Naive thymus-derived CD4-positive, alpha-beta T cell (primary cell): ENCODE results near the gene CCDC122. TPM values are rescaled to one million over a fixed set of nuclear protein-coding genes. Genes with fewer than 3 reads are reported as not detected.

Source experiments
- ATAC-seq: fragments of 150-1000 bp; cut with Tn5 transposase; 2 replicates; pipeline ENCODE4 v1.10.0; 2021; ENCODE audit warnings: mild to moderate bottlenecking, moderate library complexity
- CTCF ChIA-PET: fragments of 350-600 bp; sonication (Branson Sonifier 250); formaldehyde crosslinking; loops from one replicate; lab custom pipeline; 2021; ENCODE audit warnings: antibody characterized with exemption; lab: Charles Lee
- POLR2A ChIA-PET: fragments of 350-600 bp; sonication (Branson Sonifier 250); formaldehyde crosslinking; loops from one replicate; lab custom pipeline; 2021; ENCODE audit warnings: antibody characterized with exemption, inconsistent platforms; lab: Charles Lee
- DNase-seq, 9 donors: peaks; one replicate each; pipeline versions ENCODE4 v3.0.0 to v3.0.0-alpha.2; 2020 to 2022; ENCODE audit warnings: mixed read lengths in 1 of 9
- H3K27ac ChIP-seq: one replicate; pipeline ENCODE4 v1.7.0; 2013; ENCODE audit warnings: mild to moderate bottlenecking, low read depth, low read length, moderate library complexity
- H3K27me3 ChIP-seq, 2 donors: one replicate each; pipeline ENCODE4 v1.7.0; 2013; ENCODE audit warnings: low read length in 2 of 2, mild to moderate bottlenecking in 2 of 2, moderate library complexity in 2 of 2; ENCODE audit not compliant: control insufficient read depth in 2 of 2, insufficient read depth in 2 of 2
- H3K36me3 ChIP-seq, 3 experiments: 1 replicate in 2 of 3; 2 replicates in 1 of 3; pipeline ENCODE4 v1.7.0; 2013; ENCODE audit warnings: low read length in 3 of 3, mild to moderate bottlenecking in 3 of 3, moderate library complexity in 1 of 3; ENCODE audit not compliant: insufficient read depth in 3 of 3, control insufficient read depth in 2 of 3
- H3K4me1 ChIP-seq, 2 donors: one replicate each; pipeline ENCODE4 v1.7.0; 2013; ENCODE audit warnings: low read length in 2 of 2, mild to moderate bottlenecking in 2 of 2, moderate library complexity in 1 of 2; ENCODE audit not compliant: control insufficient read depth in 2 of 2, insufficient read depth in 2 of 2
- H3K4me3 ChIP-seq: 2 replicates; pipeline ENCODE4 v1.7.0; 2013; ENCODE audit warnings: mild to moderate bottlenecking, low read length
- H3K9me3 ChIP-seq, 3 experiments: 1 replicate in 2 of 3; 2 replicates in 1 of 3; pipeline ENCODE4 v1.7.0; 2013; ENCODE audit warnings: low read length in 3 of 3; ENCODE audit not compliant: control insufficient read depth in 2 of 3
- H3K27ac Mint-ChIP-seq, 9 donors: one replicate each; pipeline ENCODE4 v1.8.0; 2020 to 2022; ENCODE audit warnings: mixed read lengths in 9 of 9, mild to moderate bottlenecking in 8 of 9, moderate library complexity in 5 of 9, inconsistent platforms in 2 of 9
- H3K27me3 Mint-ChIP-seq, 5 donors: one replicate each; pipeline ENCODE4 v1.8.0; 2021 to 2022; ENCODE audit warnings: mixed read lengths in 5 of 5, mild to moderate bottlenecking in 1 of 5
- H3K36me3 Mint-ChIP-seq, 5 donors: one replicate each; pipeline ENCODE4 v1.8.0; 2020 to 2022; ENCODE audit warnings: mixed read lengths in 5 of 5, mild to moderate bottlenecking in 3 of 5, inconsistent platforms in 1 of 5
- H3K4me1 Mint-ChIP-seq, 7 donors: one replicate each; pipeline ENCODE4 v1.8.0; 2020 to 2022; ENCODE audit warnings: mixed read lengths in 7 of 7, mild to moderate bottlenecking in 3 of 7, inconsistent platforms in 1 of 7
- H3K4me3 Mint-ChIP-seq, 10 donors: one replicate each; pipeline ENCODE4 v1.8.0; 2020 to 2022; ENCODE audit warnings: mild to moderate bottlenecking in 10 of 10, mixed read lengths in 10 of 10, moderate library complexity in 6 of 10, inconsistent platforms in 2 of 10
- H3K9me3 Mint-ChIP-seq, 11 donors: one replicate each; pipeline ENCODE4 v1.8.0; 2020 to 2022; ENCODE audit warnings: mixed read lengths in 11 of 11, mild to moderate bottlenecking in 4 of 11, inconsistent platforms in 1 of 11, moderate library complexity in 1 of 11
- intact Hi-C, 2 donors: fragments of 100-400 bp; cut with micrococcal nuclease; formaldehyde crosslinking; loops; one replicate each; pipeline ENCODE4 v1.15.1; 2023
- polyA plus RNA-seq, 2 donors: library from polyadenylated mRNA; unstranded; fragments of 300-500 nt; fragmentation: Illumina TruSeq; gene quantifications; one replicate each; pipeline ENCODE4 v1.2.3, GENCODE V29; 2021
- total RNA-seq, 6 experiments: library from RNA in 5 of 6; stranded (reverse) in 5 of 6; gene quantifications; 1 replicate in 5 of 6; 2 replicates in 1 of 6; pipeline ENCODE4 v1.2.3 and lab custom pipeline; 2021 to 2026

The CCDC122 gene
- total and polyA plus RNA-seq, 7 experiments from 2014 or later: 1.1 to 2.3 (median 1.4) TPM; not detected in 2

DNA sequence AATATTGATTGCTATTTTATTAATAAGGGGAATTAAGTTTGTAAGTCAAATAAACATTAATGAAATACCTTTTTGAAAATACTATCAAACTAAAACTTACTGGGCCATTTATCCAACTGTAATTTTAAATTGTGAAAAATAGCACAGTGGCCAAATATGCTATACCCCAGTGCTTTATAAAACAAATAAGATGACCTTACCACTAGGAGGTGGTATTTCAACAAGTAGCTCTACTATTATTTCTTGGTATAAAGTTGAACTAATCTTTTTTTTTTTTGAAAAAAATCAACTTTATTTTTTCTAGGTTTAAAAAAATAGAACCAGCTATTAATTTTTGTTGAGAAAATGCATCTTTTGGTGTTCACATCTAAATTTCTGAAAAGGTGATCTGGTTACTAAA is 14.9 kb upstream of the CCDC122 start:
- CTCF ChIA-PET: interaction anchor here (0.7 to 1.1 kb wide), 2 partner anchors 11 to 919 kb away, joined by 3 to 4 read pairs; no protein-coding TSS in a partner anchor
- Mint-ChIP-seq H3K4me3 (no peak overlapping the region), H3K9me3 (no peaks in the 10 kb centered on the region), H3K36me3 (no peaks in the 10 kb centered on the region), H3K27ac (no peak overlapping the region), H3K4me1 (no peaks in the 10 kb centered on the region), H3K27me3 (peaks cover 0 to 27% (median 5%) of the 10 kb centered on the region in 5 donors)
- Histone ChIP-seq H3K4me1 (no peaks in the 10 kb centered on the region), H3K27ac (no peak overlapping the region), H3K36me3 (no peaks in the 10 kb centered on the region), H3K4me3 (no peak overlapping the region), H3K9me3 (no peaks in the 10 kb centered on the region), H3K27me3 (no peaks in the 10 kb centered on the region)
- ATAC-seq (no peak), DNase-seq (no peak)
- intact Hi-C loops: no loop called here
- POLR2A ChIA-PET: no interaction called here

- intact Hi-C loops: loop anchor here in 1 of 2 donors (10.0 kb wide), 1 partner anchor 261 kb away; no protein-coding TSS in a partner anchor
- H3K4me3 ChIP-seq: no peak overlapping the region
- no peak overlapping the region for H3K4me3 Mint-ChIP-seq
- H3K9me3 ChIP-seq: no peaks in the 10 kb centered on the region
- H3K27me3 Mint-ChIP-seq: peaks cover 0 to 26% (median 11%) of the 10 kb centered on the region in 5 donors
- CTCF ChIA-PET: interaction anchor here (1.1 kb wide), 1 partner anchor 554 kb away, joined by 3 read pairs; no protein-coding TSS in a partner anchor
- H3K4me1 Mint-ChIP-seq: peaks cover 0 to 15% (median 9%) of the 10 kb centered on the region in 7 donors
- POLR2A ChIA-PET: no interaction called here
- no peak overlapping the region for H3K27ac Mint-ChIP-seq
- H3K27me3 ChIP-seq: no peaks in the 10 kb centered on the region
- no peak overlapping the region for H3K27ac ChIP-seq
- H3K36me3 ChIP-seq: no peaks in the 10 kb centered on the region
- H3K9me3 Mint-ChIP-seq: peaks cover 0 to 4% (median 0%) of the 10 kb centered on the region in 11 donors
- DNase-seq: no peak
- no peak for ATAC-seq
- peaks cover 0 to 5% of the 10 kb centered on the region in 2 donors for H3K4me1 ChIP-seq
- peaks cover 0 to 12% (median 0%) of the 10 kb centered on the region in 5 donors for H3K36me3 Mint-ChIP-seq
These were observed 4.7 kb upstream of the CCDC122 start for GRCh38 chr13:43884222-43884621.

- Histone ChIP-seq H3K27ac (no peak overlapping the region), H3K27me3 (no peaks in the 10 kb centered on the region), H3K4me1 (peaks cover 0 to 8% of the 10 kb centered on the region in 2 donors), H3K4me3 (no peak overlapping the region), H3K36me3 (no peaks in the 10 kb centered on the region), H3K9me3 (no peaks in the 10 kb centered on the region)
- peaks cover 0 to 4% (median 0%) of the 10 kb centered on the region in 11 donors for H3K9me3 Mint-ChIP-seq
- H3K36me3 Mint-ChIP-seq: peaks cover 0 to 12% (median 0%) of the 10 kb centered on the region in 5 donors
- H3K4me3 Mint-ChIP-seq: no peak overlapping the region
- DNase-seq: no peak
- peaks cover 2 to 17% (median 11%) of the 10 kb centered on the region in 7 donors for H3K4me1 Mint-ChIP-seq
- H3K27me3 Mint-ChIP-seq: peaks cover 0 to 27% (median 11%) of the 10 kb centered on the region in 5 donors
- intact Hi-C loops: loop anchor here in 1 of 2 donors (10.0 kb wide), 1 partner anchor 261 kb away; no protein-coding TSS in a partner anchor
- no peak for ATAC-seq
- ChIA-PET POLR2A (no interaction called here), CTCF (interaction anchor here (1.1 kb wide), 1 partner anchor 555 kb away, joined by 3 read pairs; no protein-coding TSS in a partner anchor)
- no peak overlapping the region for H3K27ac Mint-ChIP-seq
These were observed 4.1 kb upstream of the CCDC122 start for GRCh38 chr13:43883631-43884030.

DNA sequence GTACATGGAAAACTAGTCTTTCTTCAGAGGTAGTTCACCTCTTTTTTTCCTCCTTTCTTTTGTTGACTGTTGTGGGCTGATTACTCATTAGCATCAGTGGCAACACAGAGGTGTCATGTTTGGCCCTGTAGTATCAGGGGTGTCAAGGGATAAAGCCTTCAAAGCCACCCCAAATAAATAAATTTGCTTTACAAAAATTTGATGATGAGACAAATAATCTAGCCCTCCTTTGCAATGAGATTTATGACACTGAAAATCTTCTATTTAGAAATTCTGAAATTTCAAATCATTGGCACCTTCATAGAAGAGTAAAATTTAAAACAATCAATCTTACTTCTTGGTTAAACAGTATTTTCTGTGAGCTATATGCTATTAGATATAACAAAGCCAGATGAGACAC is 2.0 kb upstream of the CCDC122 start:
- H3K4me3 ChIP-seq: no peak overlapping the region
- intact Hi-C loops: loop anchor here (2.0 to 10.0 kb wide), 3 partner anchors 259 to 695 kb away; partner anchors contain the start of gene TSC22D1 (in 1 of the 2)

DNA sequence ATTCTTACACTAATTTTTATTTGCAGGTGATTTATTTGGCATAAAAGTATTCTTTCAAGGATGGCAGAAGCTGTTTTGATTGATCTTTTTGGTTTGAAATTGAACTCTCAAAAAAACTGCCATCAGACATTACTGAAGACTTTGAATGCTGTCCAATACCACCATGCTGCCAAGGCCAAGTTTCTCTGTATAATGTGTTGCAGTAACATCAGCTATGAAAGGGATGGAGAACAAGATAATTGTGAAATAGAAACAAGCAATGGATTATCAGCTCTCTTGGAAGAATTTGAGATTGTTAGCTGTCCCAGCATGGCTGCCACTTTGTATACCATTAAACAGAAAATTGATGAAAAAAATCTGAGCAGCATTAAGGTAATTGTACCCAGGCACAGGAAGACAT is 1.4 kb upstream of the CCDC122 start:
- ChIA-PET CTCF (no interaction called here), POLR2A (no interaction called here)
- peak overlapping the region in 2 of 10 donors; percentile 82 to 91 for H3K4me3 Mint-ChIP-seq

More for the DNA sequence above, 2.0 kb upstream of the CCDC122 start:
- CTCF ChIA-PET: no interaction called here
- Histone ChIP-seq H3K4me1 (peaks cover 0 to 9% of the 10 kb centered on the region in 2 donors), H3K9me3 (no peaks in the 10 kb centered on the region), H3K27me3 (no peaks in the 10 kb centered on the region), H3K27ac (no peak overlapping the region), H3K36me3 (no peaks in the 10 kb centered on the region)
- ATAC-seq (no peak), DNase-seq (no peak)
- Mint-ChIP-seq H3K4me3 (peak overlapping the region in 3 of 10 donors; percentile 17 to 82 (median 30)), H3K27me3 (peaks cover 0 to 36% (median 6%) of the 10 kb centered on the region in 5 donors), H3K36me3 (peaks cover 0 to 12% (median 0%) of the 10 kb centered on the region in 5 donors), H3K9me3 (peaks cover 0 to 4% (median 0%) of the 10 kb centered on the region in 11 donors), H3K27ac (no peak overlapping the region), H3K4me1 (peaks cover 15 to 27% (median 23%) of the 10 kb centered on the region in 7 donors)
- POLR2A ChIA-PET: interaction anchor here (1.1 kb wide), 1 partner anchor 697 kb away, joined by 4 read pairs; no protein-coding TSS in a partner anchor

DNA sequence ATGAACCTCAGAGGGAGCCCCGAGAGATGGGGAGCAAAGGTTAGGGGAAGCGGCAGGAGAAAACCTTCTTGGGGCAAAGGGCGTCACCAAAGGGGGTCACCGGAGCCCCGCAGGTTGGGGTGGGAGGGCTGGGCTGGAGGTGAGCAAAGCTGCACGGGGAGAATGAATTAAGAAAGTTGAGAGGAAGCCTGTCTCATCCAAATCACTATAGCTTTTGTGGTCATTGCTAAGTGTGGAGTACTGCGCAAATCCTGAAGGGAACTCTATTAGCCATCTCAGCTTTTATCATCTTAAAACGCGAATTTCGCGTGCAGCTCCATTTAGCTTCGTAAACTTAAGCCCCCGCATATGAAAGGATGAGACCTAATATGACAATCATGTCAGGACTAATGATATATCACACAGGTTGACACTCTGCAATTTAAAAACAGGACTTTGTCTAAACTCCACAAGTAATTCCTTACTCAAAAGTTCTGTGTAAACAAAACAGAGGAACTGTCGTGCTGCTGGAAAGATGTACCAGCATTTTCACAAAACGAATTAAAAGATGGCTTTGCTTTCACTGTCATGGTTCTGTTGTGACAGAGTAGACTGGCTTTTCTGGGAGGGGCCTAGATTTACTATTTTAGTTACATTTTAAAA is 795 bp upstream of the CCDC122 start:
- Histone ChIP-seq H3K27me3 (no peaks in the 10 kb centered on the region), H3K4me1 (peaks cover 0 to 9% of the 10 kb centered on the region in 2 donors), H3K4me3 (peak overlapping the region; percentile 60), H3K36me3 (no peaks in the 10 kb centered on the region), H3K27ac (peak overlapping the region; percentile 72), H3K9me3 (no peaks in the 10 kb centered on the region)
- ChIA-PET POLR2A (interaction anchor here (1.2 to 1.5 kb wide), 2 partner anchors 47 to 394 kb away, joined by 4 to 9 read pairs; no protein-coding TSS in a partner anchor), CTCF (interaction anchor here (0.6 kb wide), 1 partner anchor 28 kb away, joined by 4 read pairs; no protein-coding TSS in a partner anchor)
- H3K4me3 Mint-ChIP-seq: peak overlapping the region; percentile 82 to 93 (median 90)
- DNase-seq (no peak), ATAC-seq (no peak)
- peaks cover 15 to 27% (median 23%) of the 10 kb centered on the region in 7 donors for H3K4me1 Mint-ChIP-seq
- intact Hi-C loops: loop anchor here (2.0 to 10.0 kb wide), 3 partner anchors 260 to 696 kb away; partner anchors contain the start of gene TSC22D1 (in 1 of the 2)
- H3K27ac Mint-ChIP-seq: peak overlapping the region; percentile 34 to 90 (median 80)
- peaks cover 0 to 10% (median 0%) of the 10 kb centered on the region in 5 donors for H3K36me3 Mint-ChIP-seq
- H3K9me3 Mint-ChIP-seq: no peaks in the 10 kb centered on the region
- peaks cover 0 to 36% (median 4%) of the 10 kb centered on the region in 5 donors for H3K27me3 Mint-ChIP-seq

More for the DNA sequence above, 1.4 kb upstream of the CCDC122 start:
- no peak overlapping the region for H3K4me3 ChIP-seq
- H3K4me1 Mint-ChIP-seq: peaks cover 15 to 27% (median 23%) of the 10 kb centered on the region in 7 donors
- peaks cover 0 to 12% (median 0%) of the 10 kb centered on the region in 5 donors for H3K36me3 Mint-ChIP-seq
- H3K9me3 Mint-ChIP-seq: peaks cover 0 to 4% (median 0%) of the 10 kb centered on the region in 11 donors
- H3K27me3 Mint-ChIP-seq: peaks cover 0 to 36% (median 6%) of the 10 kb centered on the region in 5 donors
- no peak overlapping the region for H3K27ac Mint-ChIP-seq
- H3K36me3 ChIP-seq: no peaks in the 10 kb centered on the region
- peaks cover 0 to 9% of the 10 kb centered on the region in 2 donors for H3K4me1 ChIP-seq
- ATAC-seq (no peak), DNase-seq (no peak)
- no peak overlapping the region for H3K27ac ChIP-seq
- no peaks in the 10 kb centered on the region for H3K9me3 ChIP-seq
- H3K27me3 ChIP-seq: no peaks in the 10 kb centered on the region
- intact Hi-C loops: loop anchor here (2.0 to 10.0 kb wide), 3 partner anchors 260 to 696 kb away; partner anchors contain the start of gene TSC22D1 (in 1 of the 2)
